GM19240 (cell line): ENCODE data around the gene RBMX.

ENCODE experiments used
- DNase-seq: peaks from one replicate; pipeline ENCODE4 v3.0.0; 2011; ENCODE audit warnings: low spot score; ENCODE audit not compliant: insufficient read length

RBMX gene

GRCh38 chrX:136847874-136848273, 32.7 kb downstream of the RBMX start:
- no peak for DNase-seq

GRCh38 chrX:136839196-136839595, 41.3 kb downstream of the RBMX start:
- no peak for DNase-seq

DNA sequence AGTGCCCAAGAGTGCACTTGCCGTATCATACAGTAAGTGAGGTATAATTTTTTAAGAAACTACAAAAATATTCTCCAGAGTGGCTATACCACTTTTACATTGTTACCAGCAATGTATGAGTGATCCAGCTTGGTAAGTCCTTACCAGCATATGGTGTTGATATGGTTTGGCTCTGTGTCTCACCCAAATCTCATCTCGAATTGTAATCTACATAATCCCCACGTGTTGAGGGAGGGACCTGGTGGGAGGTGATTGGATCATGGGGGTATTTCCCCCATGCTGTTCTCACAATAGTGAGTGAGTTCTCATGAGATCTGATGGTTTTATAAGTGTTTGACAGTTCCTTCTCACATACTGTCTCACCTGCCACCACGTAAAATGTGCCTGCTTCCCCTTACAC, 44.8 kb downstream of the RBMX start:
- no peak for DNase-seq

DNA sequence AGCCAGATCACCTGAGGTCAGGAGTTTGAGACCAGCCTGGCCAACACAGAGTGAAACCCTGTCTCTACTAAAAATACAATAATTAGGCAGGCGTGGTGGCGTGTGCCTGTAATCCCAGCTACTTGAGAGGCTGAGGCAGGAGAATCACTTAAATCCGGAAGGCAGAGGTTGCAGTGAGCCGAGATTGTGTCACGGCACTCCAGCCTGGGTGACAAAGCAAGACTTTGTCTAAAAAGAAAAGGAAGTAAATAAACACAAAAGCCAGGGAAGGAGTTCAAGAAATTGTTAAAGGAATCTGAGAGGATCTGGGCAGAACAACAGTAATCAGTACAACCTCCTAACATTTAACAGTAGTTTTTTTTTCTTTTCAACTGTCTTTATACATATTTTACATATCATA, 51.1 kb downstream of the RBMX start:
- DNase-seq, result no peak

DNA sequence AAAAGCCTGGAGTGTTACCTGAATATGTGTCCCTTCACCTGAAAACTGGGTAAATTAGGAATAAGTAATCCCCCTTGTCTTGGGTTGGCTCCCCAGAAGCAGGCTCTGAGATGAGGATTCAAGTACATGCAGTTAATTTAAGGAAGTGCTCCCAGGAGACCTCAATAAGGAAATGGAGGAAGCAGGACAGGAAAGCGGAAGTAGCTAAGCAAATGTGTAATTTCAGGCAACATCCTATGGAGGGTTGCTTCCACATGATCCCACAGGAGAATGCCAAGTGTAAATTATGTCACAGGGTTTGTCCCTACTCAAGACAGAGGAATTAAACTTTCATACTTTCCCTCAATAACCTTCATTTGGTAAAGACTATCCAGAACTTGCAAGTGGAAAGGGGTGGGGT, 51.7 kb downstream of the RBMX start:
- no peak for DNase-seq

DNA sequence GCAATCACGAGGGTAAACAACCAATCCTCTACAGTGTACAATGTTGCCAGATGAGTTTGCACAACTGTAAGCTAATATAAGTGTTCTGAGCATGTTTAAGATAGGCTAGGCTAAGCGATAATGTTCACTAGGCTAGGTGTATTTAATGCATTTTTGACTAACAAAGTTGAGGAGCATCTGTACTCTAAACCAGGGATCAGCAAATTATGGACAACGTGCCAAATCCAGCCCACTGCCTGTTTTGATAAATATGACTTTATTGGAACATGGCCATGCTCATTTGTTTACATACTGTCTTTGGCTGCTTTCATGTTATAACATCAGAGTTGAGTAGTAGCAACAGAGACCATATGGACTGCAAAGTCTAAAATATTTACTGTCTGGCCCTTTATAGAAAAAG, 53.5 kb downstream of the RBMX start:
- DNase-seq, result no peak

DNA sequence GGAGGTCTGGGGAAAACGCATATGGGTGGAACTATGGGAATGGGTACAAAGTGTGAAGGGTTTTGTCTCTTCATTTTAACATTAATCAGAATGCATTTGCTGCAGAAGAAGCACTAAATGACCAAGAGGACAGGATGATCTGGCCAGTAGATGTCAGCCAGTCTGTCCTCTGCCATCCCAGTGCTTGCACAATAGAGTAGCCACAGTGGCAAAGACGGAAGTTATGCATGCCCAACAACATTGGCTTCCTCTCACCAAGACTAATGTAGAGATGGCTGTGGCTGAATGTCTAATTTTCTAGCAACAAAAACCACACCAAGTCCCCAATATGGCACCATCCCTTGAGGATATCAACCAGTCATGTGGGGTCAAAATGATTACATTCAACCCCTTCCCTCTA, 54.8 kb downstream of the RBMX start:
- DNase-seq, result no peak
